ENCODE results near the gene BTD. TPM values are rescaled to one million over a fixed set of nuclear protein-coding genes. Genes with fewer than 3 reads are reported as not detected.

BTD gene
- total RNA-seq: 10 to 100 TPM; 29.8 to 32.3 TPM
- long read RNA-seq, full-length matches to known transcripts: 38 of 41 reads
- long read RNA-seq, partial matches to known transcripts: 3 of 41 reads
- long read RNA-seq, other reads (novel, unspliced or antisense): 0 of 41 reads

- intact Hi-C loops (cut with DNase I, micrococcal nuclease): no loop called here
- DNase-seq (peak; percentile 98 to 99), ATAC-seq (peak; percentile 90)
Observed at GRCh38 chr3:15601399-15602145, at the start of gene BTD, which contains the start of gene HACL1. BTD (plus strand) TSS chr3:15601745; CDS start chr3:15635440, 33,695 bp downstream. HACL1 (minus strand) TSS chr3:15601569; CDS start chr3:15601463, 106 bp downstream.

GRCh38 chr3:15551902-15552301 is 49.6 kb upstream of the BTD start:
- DNase-seq (no peak), ATAC-seq (no peak)
- intact Hi-C loops (cut with DNase I, micrococcal nuclease): loop anchor here in 1 of 2 donors (10.0 kb wide), 1 partner anchor 107 kb away; no protein-coding TSS in a partner anchor

- intact Hi-C loops (cut with DNase I, micrococcal nuclease): loop anchor here in 1 of 2 donors (10.0 kb wide), 1 partner anchor 109 kb away; no protein-coding TSS in a partner anchor
- DNase-seq (no peak), ATAC-seq (no peak)
Observed at GRCh38 chr3:15553749-15554148, 47.8 kb upstream of the BTD start.

- ATAC-seq: peak; percentile 15
- no peak for DNase-seq
- intact Hi-C loops (cut with DNase I, micrococcal nuclease): loop anchor here in 1 of 2 donors (10.0 kb wide), 1 partner anchor 112 kb away; no protein-coding TSS in a partner anchor
Observed at GRCh38 chr3:15556512-15556911, 45.0 kb upstream of the BTD start.

GRCh38 chr3:15557511-15557946 is 44.0 kb upstream of the BTD start:
- intact Hi-C loops (cut with DNase I, micrococcal nuclease): loop anchor here in 1 of 2 donors (10.0 kb wide), 1 partner anchor 113 kb away; no protein-coding TSS in a partner anchor
- DNase-seq (peak in 1 of 2 donors; percentile 43), ATAC-seq (peak; percentile 92)

- no peak for DNase-seq
- ATAC-seq: no peak
- intact Hi-C loops (cut with DNase I, micrococcal nuclease): loop anchor here in 1 of 2 donors (10.0 kb wide), 1 partner anchor 114 kb away; no protein-coding TSS in a partner anchor
Observed at GRCh38 chr3:15558581-15558980, 43.0 kb upstream of the BTD start.

GRCh38 chr3:15562560-15562959 is 39.0 kb upstream of the BTD start:
- ATAC-seq (peak; percentile 88), DNase-seq (no peak)
- intact Hi-C loops (cut with DNase I, micrococcal nuclease): no loop called here

- DNase-seq (no peak), ATAC-seq (no peak)
- intact Hi-C loops (cut with DNase I, micrococcal nuclease): no loop called here
Observed at GRCh38 chr3:15563190-15563589, 38.4 kb upstream of the BTD start.

- ATAC-seq: no peak
- no peak for DNase-seq
- intact Hi-C loops (cut with DNase I, micrococcal nuclease): loop anchor here in 1 of 2 donors (5.0 kb wide), 1 partner anchor 335 kb away; no protein-coding TSS in a partner anchor
Observed at GRCh38 chr3:15572138-15572537, 29.4 kb upstream of the BTD start.

- intact Hi-C loops (cut with DNase I, micrococcal nuclease): no loop called here
- ATAC-seq (no peak), DNase-seq (no peak)
Observed at GRCh38 chr3:15575446-15575845, 26.1 kb upstream of the BTD start.

GRCh38 chr3:15576475-15576874 is 25.1 kb upstream of the BTD start:
- DNase-seq (no peak), ATAC-seq (no peak)
- intact Hi-C loops (cut with DNase I, micrococcal nuclease): no loop called here

- DNase-seq: no peak
- intact Hi-C loops (cut with DNase I, micrococcal nuclease): no loop called here
- no peak for ATAC-seq
Observed at GRCh38 chr3:15578289-15578867, 23.2 kb upstream of the BTD start.

- no peak for DNase-seq
- no peak for ATAC-seq
- intact Hi-C loops (cut with DNase I, micrococcal nuclease): no loop called here
Observed at GRCh38 chr3:15579051-15579450, 22.5 kb upstream of the BTD start.

GRCh38 chr3:15581471-15582394 is 19.8 kb upstream of the BTD start:
- no peak for DNase-seq
- intact Hi-C loops (cut with DNase I, micrococcal nuclease): no loop called here
- ATAC-seq: no peak

- DNase-seq (no peak), ATAC-seq (no peak)
- intact Hi-C loops (cut with DNase I, micrococcal nuclease): no loop called here
Observed at GRCh38 chr3:15585111-15585845, 16.3 kb upstream of the BTD start.

GRCh38 chr3:15591242-15591641 is 10.3 kb upstream of the BTD start:
- ATAC-seq (no peak), DNase-seq (no peak)
- intact Hi-C loops (cut with DNase I, micrococcal nuclease): no loop called here

GRCh38 chr3:15591928-15592327 is 9.6 kb upstream of the BTD start:
- intact Hi-C loops (cut with DNase I, micrococcal nuclease): no loop called here
- no peak for DNase-seq
- no peak for ATAC-seq

GRCh38 chr3:15592968-15593367 is 8.6 kb upstream of the BTD start:
- DNase-seq (no peak), ATAC-seq (no peak)
- intact Hi-C loops (cut with DNase I, micrococcal nuclease): no loop called here

Data from left colon (tissue), 2 donors.